HG03108 (cell line): ENCODE measurements around the gene CCNB2.
"Not testable (repeated sequence)": the region's sequence is repeated elsewhere in the genome, so short reads cannot be mapped to it uniquely, and the experiment has no call there.

Experiments
- ATAC-seq: cut with Tn5 transposase; IDR thresholded peaks from one replicate; pipeline ENCODE4 v1.9.1; 2021; ENCODE audit warnings: moderate library complexity; ENCODE audit not compliant: unreplicated experiment

CCNB2 gene

GRCh38 chr15:59131969-59132562 is 27.1 kb downstream of the CCNB2 start:
- no peak for ATAC-seq

GRCh38 chr15:59133929-59134427 is 29.0 kb downstream of the CCNB2 start:
- ATAC-seq: no peak

GRCh38 chr15:59137566-59137965 is 32.6 kb downstream of the CCNB2 start:
- no peak for ATAC-seq

- ATAC-seq: no peak
These were observed 33.3 kb downstream of the CCNB2 start for GRCh38 chr15:59138243-59138642.

- ATAC-seq: no peak
These were observed 35.7 kb downstream of the CCNB2 start for GRCh38 chr15:59140422-59141226.

GRCh38 chr15:59143281-59143680 is 38.3 kb downstream of the CCNB2 start:
- no peak for ATAC-seq

- not testable (repeated sequence) for ATAC-seq
These were observed 39.6 kb downstream of the CCNB2 start for GRCh38 chr15:59144594-59144993.

- no peak for ATAC-seq
These were observed 42.7 kb downstream of the CCNB2 start for GRCh38 chr15:59147666-59148065.

GRCh38 chr15:59148153-59148833 is 43.3 kb downstream of the CCNB2 start:
- ATAC-seq: no peak

GRCh38 chr15:59150185-59150584 is 45.2 kb downstream of the CCNB2 start:
- ATAC-seq: no peak

- ATAC-seq: no peak
These were observed 47.9 kb downstream of the CCNB2 start for GRCh38 chr15:59152694-59153450.

- ATAC-seq: no peak
These were observed 48.5 kb downstream of the CCNB2 start for GRCh38 chr15:59153466-59153865.

- ATAC-seq: no peak
These were observed 49.3 kb downstream of the CCNB2 start for GRCh38 chr15:59154243-59154642.

- ATAC-seq: no peak
These were observed 50.5 kb downstream of the CCNB2 start for GRCh38 chr15:59155431-59155830.

GRCh38 chr15:59157396-59157795 is 52.5 kb downstream of the CCNB2 start:
- ATAC-seq: no peak

- ATAC-seq: no peak
These were observed 53.1 kb downstream of the CCNB2 start for GRCh38 chr15:59157840-59158700.

- ATAC-seq: no peak
These were observed 53.7 kb downstream of the CCNB2 start for GRCh38 chr15:59158701-59159034.

GRCh38 chr15:59159210-59159609 is 54.3 kb downstream of the CCNB2 start:
- ATAC-seq: no peak

- ATAC-seq: no peak
These were observed 56.1 kb downstream of the CCNB2 start for GRCh38 chr15:59160880-59161593.

- ATAC-seq: not testable (repeated sequence)
These were observed 57.1 kb downstream of the CCNB2 start for GRCh38 chr15:59162080-59162479.
